SH-SY5Y (cell line): ENCODE measurements around the gene HCN4.

Source experiments
- GATA2 ChIP-seq: IDR thresholded peaks from 2 replicates; pipeline ENCODE4 v1.6.1; 2011; ENCODE audit warnings: mild to moderate bottlenecking, low read depth, low read length
- GATA3 ChIP-seq: IDR thresholded peaks from 2 replicates; pipeline ENCODE4 v1.6.1; 2011; ENCODE audit warnings: low read depth, mild to moderate bottlenecking, low read length, moderate library complexity

DNA sequence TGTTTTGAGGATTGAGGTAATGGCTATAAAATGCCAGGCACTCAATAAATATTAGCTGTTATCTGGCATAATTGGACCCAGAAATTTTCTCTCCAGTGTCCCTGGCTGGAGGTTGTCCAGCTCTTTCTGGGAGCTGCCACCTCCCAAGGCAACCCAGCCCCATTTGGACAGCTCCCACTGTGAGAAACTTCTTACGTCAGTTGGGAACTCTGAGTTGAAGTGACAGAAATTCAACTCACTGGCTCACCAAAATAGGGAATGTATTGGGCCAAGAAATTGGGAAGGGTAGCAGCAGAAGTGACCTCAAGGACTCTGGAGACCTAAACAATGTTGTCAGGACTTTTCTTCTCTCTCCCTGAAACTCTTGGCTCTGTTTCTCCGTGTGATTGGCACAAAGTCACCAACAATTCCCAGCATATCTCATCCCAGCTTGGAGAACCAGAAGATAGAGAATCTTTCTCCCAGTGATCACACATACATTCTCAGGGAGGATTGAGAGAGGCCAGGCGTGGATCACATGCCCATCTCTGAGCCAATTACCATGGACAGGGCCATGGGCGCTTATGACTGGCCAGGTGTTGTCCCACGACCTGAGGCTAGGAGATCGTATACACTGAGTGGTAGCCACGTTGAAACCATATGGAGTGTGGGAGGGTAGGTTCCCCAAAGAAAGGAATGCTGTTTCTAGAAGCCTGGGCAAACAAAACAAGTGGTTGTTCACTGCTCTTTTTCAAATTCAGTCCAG is 22.5 kb upstream of the HCN4 start:
- TF ChIP-seq GATA2 (no peak), GATA3 (no peak)
